ENCODE data around the gene TMC8. TPM values are rescaled to one million over a fixed set of nuclear protein-coding genes. Genes with fewer than 3 reads are reported as not detected.

The TMC8 gene
- total and polyA plus RNA-seq, 2 donors (not counting 3 experiments of a cell fraction or from before 2014, with no cell fraction given) = 0.07 to 1.3 TPM

GRCh38 chr17:78146471-78146869, 15.9 kb downstream of the TMC8 start:
- H3K4me3 ChIP-seq (replicated peaks in 1 of 3; ENCODE audit: insufficient read depth in 1 of 3, low read depth in 1 of 3, low read length in 3 of 3) = no peak overlapping the region
- no peaks in the 10 kb centered on the region for H3K9me1 ChIP-seq (replicated peaks; ENCODE audit: control insufficient read depth, extremely low read depth, insufficient read depth, low read length)
- dilution Hi-C loops (cut with MboI; ENCODE audit: extremely low pct_ligation_motif_present, low sequenced_read_pairs) (no loop called here), intact Hi-C loops (cut with micrococcal nuclease) (no loop called here)
- H3K36me3 ChIP-seq (ENCODE audit: control insufficient read depth in 2 of 2, extremely low read depth in 1 of 2, insufficient read depth in 2 of 2, low read length in 2 of 2) = no peaks in the 10 kb centered on the region
- H3K27ac ChIP-seq (ENCODE audit: insufficient read depth, low read depth, low read length) = no peak overlapping the region
- POLR2A ChIA-PET = no interaction called here
- CTCF ChIA-PET = no interaction called here
- DNase-seq (ENCODE audit: low read depth, low spot score) (no peak), FAIRE-seq (no peak)
- no peak for TF ChIP-seq POLR2A (IDR thresholded peaks at IDR 0.05; ENCODE audit: low read depth, low read length)
- no peak for TF ChIP-seq GATA2 (IDR thresholded peaks at IDR 0.05; ENCODE audit: insufficient read depth, insufficient read length, low read depth, low read length)
- no peak for TF ChIP-seq JUN (IDR thresholded peaks at IDR 0.05; ENCODE audit: borderline replicate concordance, insufficient read depth, insufficient read length, low read depth)
- no peak for TF ChIP-seq CTCF (IDR thresholded peaks at IDR 0.05; ENCODE audit: extremely low read depth in 1 of 2, insufficient read depth in 1 of 2, low read depth in 1 of 2, low read length in 2 of 2)
- no peak for TF ChIP-seq EZH2 (IDR thresholded peaks at IDR 0.05; ENCODE audit: borderline replicate concordance, low read depth, low read length, severe bottlenecking)
- no peak for TF ChIP-seq POLR2AphosphoS5 (IDR thresholded peaks at IDR 0.05; ENCODE audit: insufficient read depth, low read depth, low read length)
- TF ChIP-seq FOS (IDR thresholded peaks at IDR 0.05; ENCODE audit: borderline replicate concordance, insufficient read depth, low read length) = no peak
- no peak for TF ChIP-seq MAX (IDR thresholded peaks at IDR 0.05; ENCODE audit: insufficient read depth, insufficient read length)
- no peak for TF ChIP-seq MYC (IDR thresholded peaks at IDR 0.05; ENCODE audit: low read depth, low read length)
- H2AFZ ChIP-seq (ENCODE audit: low read depth, low read length) = no peak overlapping the region
- no peaks in the 10 kb centered on the region for H3K9me3 ChIP-seq (replicated peaks; ENCODE audit: control insufficient read depth, insufficient read depth, low read length)
- peaks cover 15% of the 10 kb centered on the region for H3K4me1 ChIP-seq (ENCODE audit: control insufficient read depth, extremely low read depth, insufficient read depth, low read length)
- H3K4me2 ChIP-seq (ENCODE audit: insufficient read depth, low read length) = no peak overlapping the region
- H3K9ac ChIP-seq (replicated peaks; ENCODE audit: extremely low read depth, insufficient read depth, low read length) = no peak overlapping the region
- H3K79me2 ChIP-seq (ENCODE audit: control insufficient read depth, insufficient read depth, low read length) = no peaks in the 10 kb centered on the region
- H3K27me3 ChIP-seq (ENCODE audit: control insufficient read depth in 2 of 2, insufficient read depth in 2 of 2, low read length in 2 of 2) = no peaks in the 10 kb centered on the region
- no TSS peak for BruUV-seq (replicated peaks)
- H4K20me1 ChIP-seq (replicated peaks; ENCODE audit: control insufficient read depth, extremely low read depth, insufficient read depth, low read length) = no peaks in the 10 kb centered on the region
